ENCODE results near the gene PRXL2A. TPM values are rescaled to one million over a fixed set of nuclear protein-coding genes. Genes with fewer than 3 reads are reported as not detected.

The PRXL2A gene
- total RNA-seq, 2 experiments from 2014 or later: not detected

- CTCF ChIA-PET (ENCODE audit: unreplicated experiment): interaction anchor here (0.6 to 1.0 kb wide), 4 partner anchors 10 to 333 kb away, joined by 3 to 4 read pairs (median 3); no protein-coding TSS in a partner anchor
- peaks cover 88% of the 10 kb centered on the region for H3K4me1 ChIP-seq (ENCODE audit: insufficient read depth, low read length, poor library complexity, severe bottlenecking)
- TF ChIP-seq EZH2phosphoT487 (IDR thresholded peaks at IDR 0.05; ENCODE audit: borderline replicate concordance, low read depth, low read length): no peak
- TF ChIP-seq CTCF (conservative IDR thresholded peaks at IDR 0.05; ENCODE audit: low read length): no peak
- peak overlapping the region; percentile 86 for H3K27ac ChIP-seq (ENCODE audit: low read depth, low read length, poor library complexity, severe bottlenecking)
- no peak overlapping the region for H3K4me3 ChIP-seq (ENCODE audit: low read depth, low read length, poor library complexity, severe bottlenecking)
- POLR2A ChIA-PET: interaction anchor here (0.6 to 3.1 kb wide), 5 partner anchors 11 to 47 kb away, joined by 3 to 19 read pairs (median 6); no protein-coding TSS in a partner anchor
- H2AFZ ChIP-seq (ENCODE audit: low read length): no peak overlapping the region
- intact Hi-C loops (cut with micrococcal nuclease; ENCODE audit: unreplicated experiment): loop anchor here (2.0 kb wide), 1 partner anchor 14 kb away; no protein-coding TSS in a partner anchor
- no peaks in the 10 kb centered on the region for H4K20me1 ChIP-seq (ENCODE audit: insufficient read depth, low read length)
- peaks cover 45% of the 10 kb centered on the region for H3K36me3 ChIP-seq (ENCODE audit: insufficient read depth, low read length)
- peak overlapping the region; percentile 71 for H3K4me2 ChIP-seq (ENCODE audit: low read length)
- H3K9me2 ChIP-seq (ENCODE audit: insufficient read depth, low read length): no peaks in the 10 kb centered on the region
- no TSS peak for BruUV-seq (replicated peaks)
- DNase-seq (ENCODE audit: low spot score): no peak
- H3K79me2 ChIP-seq (ENCODE audit: insufficient read depth, low read depth, low read length): peaks cover 93% of the 10 kb centered on the region
- no peaks in the 10 kb centered on the region for H3K9me3 ChIP-seq (ENCODE audit: low read length)
Measured at GRCh38 chr10:80471001-80471400, 62.6 kb downstream of the PRXL2A start.

GRCh38 chr10:80471715-80472233 is 63.4 kb downstream of the PRXL2A start:
- no peak for TF ChIP-seq CTCF (conservative IDR thresholded peaks at IDR 0.05; ENCODE audit: low read length)
- TF ChIP-seq EZH2phosphoT487 (IDR thresholded peaks at IDR 0.05; ENCODE audit: borderline replicate concordance, low read depth, low read length): no peak
- POLR2A ChIA-PET: interaction anchor here (0.6 to 3.1 kb wide), 8 partner anchors 7 to 47 kb away, joined by 3 to 19 read pairs (median 6); partner anchors contain the start of gene TSPAN14
- H4K20me1 ChIP-seq (ENCODE audit: insufficient read depth, low read length): no peaks in the 10 kb centered on the region
- peak overlapping the region; percentile 71 for H3K4me2 ChIP-seq (ENCODE audit: low read length)
- H3K9me2 ChIP-seq (ENCODE audit: insufficient read depth, low read length): no peaks in the 10 kb centered on the region
- no TSS peak for BruUV-seq (replicated peaks)
- peak; percentile 44 for DNase-seq (ENCODE audit: low spot score)
- H3K9me3 ChIP-seq (ENCODE audit: low read length): no peaks in the 10 kb centered on the region
- H3K36me3 ChIP-seq (ENCODE audit: insufficient read depth, low read length): peaks cover 47% of the 10 kb centered on the region
- H3K79me2 ChIP-seq (ENCODE audit: insufficient read depth, low read depth, low read length): peaks cover 90% of the 10 kb centered on the region
- CTCF ChIA-PET (ENCODE audit: unreplicated experiment): interaction anchor here (0.6 to 1.0 kb wide), 3 partner anchors 19 to 334 kb away, joined by 3 to 4 read pairs (median 3); no protein-coding TSS in a partner anchor
- peaks cover 81% of the 10 kb centered on the region for H3K4me1 ChIP-seq (ENCODE audit: insufficient read depth, low read length, poor library complexity, severe bottlenecking)
- peak overlapping the region; percentile 86 for H3K27ac ChIP-seq (ENCODE audit: low read depth, low read length, poor library complexity, severe bottlenecking)
- H2AFZ ChIP-seq (ENCODE audit: low read length): no peak overlapping the region; the same call in 1 of the 2 replicates
- peak overlapping the region; percentile 44 for H3K4me3 ChIP-seq (ENCODE audit: low read depth, low read length, poor library complexity, severe bottlenecking)
- intact Hi-C loops (cut with micrococcal nuclease; ENCODE audit: unreplicated experiment): loop anchor here (2.0 kb wide), 1 partner anchor 15 kb away; no protein-coding TSS in a partner anchor
